AG04450 (cell line): ENCODE results near the gene LRCH1. TPM values are rescaled to one million over a fixed set of nuclear protein-coding genes. Genes with fewer than 3 reads are reported as not detected.

Experiments
- CTCF ChIA-PET: fragments of 300-600, 350-600 bp; formaldehyde crosslinking; extraction: SDS; loops from one replicate; lab custom pipeline; 2022; ENCODE audit warnings: antibody characterized with exemption, inconsistent platforms; lab: Charles Lee
- POLR2A ChIA-PET: fragments of 350-600 bp; formaldehyde crosslinking; extraction: SDS; loops from one replicate; lab custom pipeline; 2021; ENCODE audit warnings: antibody characterized with exemption, inconsistent platforms; lab: Yijun Ruan, JAX
- DNase-seq: peaks from one replicate; pipeline ENCODE4 v3.0.0-alpha.2; 2011; ENCODE audit warnings: low read depth, low spot score
- H3K27ac ChIP-seq: one replicate; pipeline ENCODE4 v1.5.1; 2012; ENCODE audit warnings: low read depth, low read length, control low read depth
- H3K27me3 ChIP-seq: one replicate; pipeline ENCODE4 v1.6.0; 2012; ENCODE audit warnings: low read length; ENCODE audit not compliant: control insufficient read depth, insufficient read depth
- H3K4me3 ChIP-seq: 2 replicates; pipeline ENCODE4 v1.5.1; 2011; ENCODE audit warnings: mild to moderate bottlenecking, low read depth, low read length, control low read depth
- H3K9me3 ChIP-seq: 2 replicates; pipeline ENCODE4 v1.5.1; 2012; ENCODE audit warnings: low read length; ENCODE audit not compliant: control insufficient read depth, insufficient read depth
- polyA plus RNA-seq: library from polyadenylated mRNA; depleted of rRNA; stranded (reverse); fragments of >200 nt; gene quantifications from 2 replicates; pipeline ENCODE4 v1.2.3, GENCODE V29; 2011
- TF ChIP-seq, protein P1 (sequence below): IDR thresholded peaks from 2 replicates; pipeline ENCODE4 v1.5.1; 2011; ENCODE audit warnings: low read depth, low read length, control low read depth, inconsistent platforms

Gene LRCH1
- polyA plus RNA-seq, 1 experiment: 17.4 TPM

- Histone ChIP-seq H3K4me3 (no peak overlapping the region), H3K27ac (no peak overlapping the region), H3K27me3 (no peaks in the 10 kb centered on the region), H3K9me3 (no peaks in the 10 kb centered on the region; the same call in 1 of the 2 replicates)
- no peak for DNase-seq
- TF ChIP-seq, protein P1, sequence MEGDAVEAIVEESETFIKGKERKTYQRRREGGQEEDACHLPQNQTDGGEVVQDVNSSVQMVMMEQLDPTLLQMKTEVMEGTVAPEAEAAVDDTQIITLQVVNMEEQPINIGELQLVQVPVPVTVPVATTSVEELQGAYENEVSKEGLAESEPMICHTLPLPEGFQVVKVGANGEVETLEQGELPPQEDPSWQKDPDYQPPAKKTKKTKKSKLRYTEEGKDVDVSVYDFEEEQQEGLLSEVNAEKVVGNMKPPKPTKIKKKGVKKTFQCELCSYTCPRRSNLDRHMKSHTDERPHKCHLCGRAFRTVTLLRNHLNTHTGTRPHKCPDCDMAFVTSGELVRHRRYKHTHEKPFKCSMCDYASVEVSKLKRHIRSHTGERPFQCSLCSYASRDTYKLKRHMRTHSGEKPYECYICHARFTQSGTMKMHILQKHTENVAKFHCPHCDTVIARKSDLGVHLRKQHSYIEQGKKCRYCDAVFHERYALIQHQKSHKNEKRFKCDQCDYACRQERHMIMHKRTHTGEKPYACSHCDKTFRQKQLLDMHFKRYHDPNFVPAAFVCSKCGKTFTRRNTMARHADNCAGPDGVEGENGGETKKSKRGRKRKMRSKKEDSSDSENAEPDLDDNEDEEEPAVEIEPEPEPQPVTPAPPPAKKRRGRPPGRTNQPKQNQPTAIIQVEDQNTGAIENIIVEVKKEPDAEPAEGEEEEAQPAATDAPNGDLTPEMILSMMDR: no peak
- CTCF ChIA-PET: no interaction called here
- POLR2A ChIA-PET: no interaction called here
Measured at GRCh38 chr13:46738766-46739165, 185.8 kb downstream of the LRCH1 start.

- ChIA-PET POLR2A (no interaction called here), CTCF (interaction anchor here (0.8 to 1.2 kb wide), 2 partner anchors 10 to 18 kb away, joined by 3 to 4 read pairs; no protein-coding TSS in a partner anchor)
- H3K27me3 ChIP-seq: no peaks in the 10 kb centered on the region
- no peak for DNase-seq
- no peak overlapping the region for H3K27ac ChIP-seq
- TF ChIP-seq, protein P1: no peak
- no peaks in the 10 kb centered on the region; the same call in 1 of the 2 replicates for H3K9me3 ChIP-seq
- H3K4me3 ChIP-seq: no peak overlapping the region
Measured at GRCh38 chr13:46739447-46740098, 186.6 kb downstream of the LRCH1 start.

- no peaks in the 10 kb centered on the region; the same call in 1 of the 2 replicates for H3K9me3 ChIP-seq
- TF ChIP-seq, protein P1: no peak
- CTCF ChIA-PET: interaction anchor here (0.6 to 1.0 kb wide), 2 partner anchors 21 to 191 kb away, joined by 4 to 8 read pairs; no protein-coding TSS in a partner anchor
- no peaks in the 10 kb centered on the region for H3K27me3 ChIP-seq
- POLR2A ChIA-PET: interaction anchor here (0.7 kb wide), 1 partner anchor 88 kb away, joined by 4 read pairs; no protein-coding TSS in a partner anchor
- H3K4me3 ChIP-seq: no peak overlapping the region
- no peak for DNase-seq
- no peak overlapping the region for H3K27ac ChIP-seq
Measured at GRCh38 chr13:46743191-46743590, 190.2 kb downstream of the LRCH1 start.

- POLR2A ChIA-PET: no interaction called here
Measured at GRCh38 chr13:46745062-46745461, 192.1 kb downstream of the LRCH1 start.

More at GRCh38 chr13:46745062-46745461, 192.1 kb downstream of the LRCH1 start:
- CTCF ChIA-PET: no interaction called here
- TF ChIP-seq, protein P1: no peak
- H3K27ac ChIP-seq: no peak overlapping the region
- no peak overlapping the region for H3K4me3 ChIP-seq
- no peaks in the 10 kb centered on the region for H3K27me3 ChIP-seq
- H3K9me3 ChIP-seq: no peaks in the 10 kb centered on the region; the same call in 1 of the 2 replicates
- DNase-seq: no peak
